WTC11 (cell line): ENCODE results near the gene SCUBE3. TPM values are rescaled to one million over a fixed set of nuclear protein-coding genes. Genes with fewer than 3 reads are reported as not detected.
A peak's percentile ranks its signal among the peaks of the same experiment; 100 is the strongest.

Experiments
- ATAC-seq: fragments of 200-7000 bp; cut with Tn5 transposase; 2 replicates; pipeline ENCODE4 v1.10.0; 2021; ENCODE audit warnings: mild to moderate bottlenecking, moderate library complexity
- CTCF ChIA-PET: fragments of 300-600 bp; sonication (Branson Sonifier 250); formaldehyde crosslinking; loops from one replicate; lab custom pipeline; 2021; ENCODE audit warnings: antibody characterized with exemption; lab: Charles Lee
- POLR2A ChIA-PET: fragments of 350-600 bp; sonication (Branson Sonifier 250); formaldehyde crosslinking; loops from one replicate; lab custom pipeline; 2021; ENCODE audit warnings: antibody characterized with exemption; lab: Charles Lee
- DNase-seq: peaks from one replicate; pipeline ENCODE4 v3.0.0; 2021; ENCODE audit warnings: low spot score
- H3K27ac Mint-ChIP-seq: 2 replicates; pipeline ENCODE4 v1.8.0; 2021; ENCODE audit warnings: mixed read lengths
- H3K27me3 Mint-ChIP-seq: 2 replicates; pipeline ENCODE4 v1.8.0; 2021; ENCODE audit warnings: low read depth, mild to moderate bottlenecking, moderate library complexity, mixed read lengths
- H3K36me3 Mint-ChIP-seq: 2 replicates; pipeline ENCODE4 v1.8.0; 2021; ENCODE audit warnings: mixed read lengths
- H3K4me1 Mint-ChIP-seq: 2 replicates; pipeline ENCODE4 v1.8.0; 2022; ENCODE audit warnings: mixed read lengths
- H3K4me3 Mint-ChIP-seq: 2 replicates; pipeline ENCODE4 v1.8.0; 2021; ENCODE audit warnings: mild to moderate bottlenecking, moderate library complexity, mixed read lengths
- H3K9me3 Mint-ChIP-seq: 2 replicates; pipeline ENCODE4 v1.8.0; 2021; ENCODE audit warnings: mixed read lengths
- ATF6 ChIP-seq: sonication (generic); formaldehyde crosslinking; IDR thresholded peaks from 2 replicates; pipeline ENCODE4 v1.8.1; 2023; ENCODE audit warnings: mild to moderate bottlenecking, missing genetic modification reagents
- CREM ChIP-seq: sonication (generic); formaldehyde crosslinking; IDR thresholded peaks from 2 replicates; pipeline ENCODE4 v1.8.1; 2022; ENCODE audit warnings: mild to moderate bottlenecking, missing genetic modification reagents, moderate library complexity
- E2F4 ChIP-seq: sonication (generic); formaldehyde crosslinking; IDR thresholded peaks from 2 replicates; pipeline ENCODE4 v1.8.1; 2022; ENCODE audit warnings: low read depth, mild to moderate bottlenecking, moderate library complexity, missing genetic modification reagents, borderline replicate concordance
- E2F5 ChIP-seq: sonication (generic); formaldehyde crosslinking; IDR thresholded peaks from 2 replicates; pipeline ENCODE4 v1.8.1; 2022; ENCODE audit warnings: mild to moderate bottlenecking, moderate library complexity, missing genetic modification reagents
- ELF4 ChIP-seq: sonication (generic); formaldehyde crosslinking; IDR thresholded peaks from 2 replicates; pipeline ENCODE4 v1.8.1; 2022; ENCODE audit warnings: low read depth, mild to moderate bottlenecking, moderate library complexity, missing genetic modification reagents
- EMX1 ChIP-seq: fragments of 250-450 bp; sonication (Bioruptor Pico); IDR thresholded peaks from 2 replicates; pipeline ENCODE4 v1.8.0; 2021; ENCODE audit warnings: mild to moderate bottlenecking
- GABPB1 ChIP-seq: sonication (generic); formaldehyde crosslinking; IDR thresholded peaks from 2 replicates; pipeline ENCODE4 v1.8.1; 2023; ENCODE audit warnings: mild to moderate bottlenecking, missing genetic modification reagents
- JAZF1 ChIP-seq: fragments of 250-450 bp; sonication (Bioruptor Pico); IDR thresholded peaks from 2 replicates; pipeline ENCODE4 v1.9.0; 2021; ENCODE audit warnings: moderate library complexity, mild to moderate bottlenecking, inconsistent platforms
- JUN ChIP-seq: sonication (generic); formaldehyde crosslinking; IDR thresholded peaks from 2 replicates; pipeline ENCODE4 v1.8.0; 2023; ENCODE audit warnings: mild to moderate bottlenecking, missing genetic modification reagents
- KAT7 ChIP-seq: sonication (generic); formaldehyde crosslinking; IDR thresholded peaks from 2 replicates; pipeline ENCODE4 v1.8.1; 2023; ENCODE audit warnings: missing genetic modification reagents, mild to moderate bottlenecking, borderline replicate concordance
- PRRX2 ChIP-seq: fragments of 250-450 bp; sonication (Bioruptor Pico); IDR thresholded peaks from 2 replicates; pipeline ENCODE4 v1.8.0; 2021; ENCODE audit warnings: mild to moderate bottlenecking
- TEAD1 ChIP-seq: sonication (generic); formaldehyde crosslinking; IDR thresholded peaks from 2 replicates; pipeline ENCODE4 v1.8.0; 2022; ENCODE audit warnings: mild to moderate bottlenecking, missing genetic modification reagents
- ZBTB43 ChIP-seq: sonication (generic); formaldehyde crosslinking; IDR thresholded peaks from 2 replicates; pipeline ENCODE4 v1.8.1; 2023; ENCODE audit warnings: mild to moderate bottlenecking, missing genetic modification reagents
- ZNF138 ChIP-seq: sonication (generic); formaldehyde crosslinking; conservative IDR thresholded peaks from 2 replicates; pipeline ENCODE4 v1.8.1; 2022; ENCODE audit warnings: mild to moderate bottlenecking, moderate library complexity, missing genetic modification reagents
- ZNF396 ChIP-seq: fragments of 250-450 bp; sonication (Bioruptor Pico); IDR thresholded peaks from 2 replicates; pipeline ENCODE4 v1.8.0; 2021; ENCODE audit warnings: mild to moderate bottlenecking, moderate library complexity, borderline replicate concordance
- ZNF671 ChIP-seq: fragments of 250-450 bp; sonication (Bioruptor Pico); IDR thresholded peaks from 2 replicates; pipeline ENCODE4 v1.8.0; 2021; ENCODE audit warnings: mild to moderate bottlenecking
- total RNA-seq: library from RNA; stranded (reverse); gene quantifications from 3 replicates; pipeline ENCODE4 v1.2.3, GENCODE V29; 2021
- TF ChIP-seq, protein P1 (sequence below): sonication (generic); formaldehyde crosslinking; IDR thresholded peaks from 2 replicates; pipeline ENCODE4 v1.8.0; 2023; ENCODE audit warnings: missing genetic modification reagents, mild to moderate bottlenecking, borderline replicate concordance
- TF ChIP-seq, protein P2 (sequence below): sonication (generic); formaldehyde crosslinking; IDR thresholded peaks from 2 replicates; pipeline ENCODE4 v1.8.0; 2023; ENCODE audit warnings: mild to moderate bottlenecking, missing genetic modification reagents

The SCUBE3 gene
- total RNA-seq, 1 experiment from 2014 or later = 2.1 TPM

DNA sequence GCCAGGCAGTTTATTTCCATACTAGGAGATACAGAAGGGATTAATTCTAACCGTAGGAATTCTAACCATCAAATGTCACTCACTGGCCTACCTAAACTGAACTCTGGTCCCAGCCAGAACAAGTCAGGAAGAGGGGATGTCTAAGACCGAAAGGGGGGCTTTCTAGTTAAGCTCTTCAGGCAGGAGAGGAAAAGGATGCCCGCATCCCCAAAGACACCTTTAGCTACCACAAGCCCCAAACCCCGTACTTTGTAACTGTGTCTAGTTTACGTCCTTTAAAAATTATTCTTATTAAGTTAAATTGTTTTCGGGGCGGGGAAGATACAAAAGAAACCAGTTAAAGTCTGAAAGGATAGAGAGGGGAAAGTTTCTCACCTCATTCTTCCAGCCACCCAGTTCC is 44.6 kb downstream of the SCUBE3 start (continued):
- TF ChIP-seq, protein P1, sequence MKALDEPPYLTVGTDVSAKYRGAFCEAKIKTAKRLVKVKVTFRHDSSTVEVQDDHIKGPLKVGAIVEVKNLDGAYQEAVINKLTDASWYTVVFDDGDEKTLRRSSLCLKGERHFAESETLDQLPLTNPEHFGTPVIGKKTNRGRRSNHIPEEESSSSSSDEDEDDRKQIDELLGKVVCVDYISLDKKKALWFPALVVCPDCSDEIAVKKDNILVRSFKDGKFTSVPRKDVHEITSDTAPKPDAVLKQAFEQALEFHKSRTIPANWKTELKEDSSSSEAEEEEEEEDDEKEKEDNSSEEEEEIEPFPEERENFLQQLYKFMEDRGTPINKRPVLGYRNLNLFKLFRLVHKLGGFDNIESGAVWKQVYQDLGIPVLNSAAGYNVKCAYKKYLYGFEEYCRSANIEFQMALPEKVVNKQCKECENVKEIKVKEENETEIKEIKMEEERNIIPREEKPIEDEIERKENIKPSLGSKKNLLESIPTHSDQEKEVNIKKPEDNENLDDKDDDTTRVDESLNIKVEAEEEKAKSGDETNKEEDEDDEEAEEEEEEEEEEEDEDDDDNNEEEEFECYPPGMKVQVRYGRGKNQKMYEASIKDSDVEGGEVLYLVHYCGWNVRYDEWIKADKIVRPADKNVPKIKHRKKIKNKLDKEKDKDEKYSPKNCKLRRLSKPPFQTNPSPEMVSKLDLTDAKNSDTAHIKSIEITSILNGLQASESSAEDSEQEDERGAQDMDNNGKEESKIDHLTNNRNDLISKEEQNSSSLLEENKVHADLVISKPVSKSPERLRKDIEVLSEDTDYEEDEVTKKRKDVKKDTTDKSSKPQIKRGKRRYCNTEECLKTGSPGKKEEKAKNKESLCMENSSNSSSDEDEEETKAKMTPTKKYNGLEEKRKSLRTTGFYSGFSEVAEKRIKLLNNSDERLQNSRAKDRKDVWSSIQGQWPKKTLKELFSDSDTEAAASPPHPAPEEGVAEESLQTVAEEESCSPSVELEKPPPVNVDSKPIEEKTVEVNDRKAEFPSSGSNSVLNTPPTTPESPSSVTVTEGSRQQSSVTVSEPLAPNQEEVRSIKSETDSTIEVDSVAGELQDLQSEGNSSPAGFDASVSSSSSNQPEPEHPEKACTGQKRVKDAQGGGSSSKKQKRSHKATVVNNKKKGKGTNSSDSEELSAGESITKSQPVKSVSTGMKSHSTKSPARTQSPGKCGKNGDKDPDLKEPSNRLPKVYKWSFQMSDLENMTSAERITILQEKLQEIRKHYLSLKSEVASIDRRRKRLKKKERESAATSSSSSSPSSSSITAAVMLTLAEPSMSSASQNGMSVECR = no peak
- TF ChIP-seq ZNF671 (CRISPR knock-in tag) = no peak
- TF ChIP-seq E2F5 = no peak

- ChIA-PET CTCF (interaction anchor here (0.7 to 2.0 kb wide), 22 partner anchors 12 to 1063 kb away, joined by 3 to 19 read pairs (median 4); partner anchors contain the start of genes FANCE and TEAD3), POLR2A (interaction anchor here (0.9 to 1.5 kb wide), 12 partner anchors 10 to 371 kb away, joined by 3 to 7 read pairs (median 3); partner anchors contain the start of genes SCUBE3, TAF11 and TEAD3)
- Mint-ChIP-seq H3K4me3 (peak overlapping the region; percentile 92), H3K36me3 (no peaks in the 10 kb centered on the region), H3K4me1 (peaks cover 9% of the 10 kb centered on the region), H3K27ac (peak overlapping the region; percentile 92), H3K27me3 (no peaks in the 10 kb centered on the region), H3K9me3 (no peaks in the 10 kb centered on the region)
- no peak for DNase-seq
- no peak for TF ChIP-seq KAT7 (CRISPR knock-in tag)
- TF ChIP-seq GABPB1 = no peak
- no peak for TF ChIP-seq TEAD1 (CRISPR knock-in tag)
- no peak for TF ChIP-seq JUN (CRISPR knock-in tag)
- no peak for TF ChIP-seq E2F5
- peak; percentile 13 for ATAC-seq
These were observed 45.1 kb downstream of the SCUBE3 start for GRCh38 chr6:35258858-35259193.

DNA sequence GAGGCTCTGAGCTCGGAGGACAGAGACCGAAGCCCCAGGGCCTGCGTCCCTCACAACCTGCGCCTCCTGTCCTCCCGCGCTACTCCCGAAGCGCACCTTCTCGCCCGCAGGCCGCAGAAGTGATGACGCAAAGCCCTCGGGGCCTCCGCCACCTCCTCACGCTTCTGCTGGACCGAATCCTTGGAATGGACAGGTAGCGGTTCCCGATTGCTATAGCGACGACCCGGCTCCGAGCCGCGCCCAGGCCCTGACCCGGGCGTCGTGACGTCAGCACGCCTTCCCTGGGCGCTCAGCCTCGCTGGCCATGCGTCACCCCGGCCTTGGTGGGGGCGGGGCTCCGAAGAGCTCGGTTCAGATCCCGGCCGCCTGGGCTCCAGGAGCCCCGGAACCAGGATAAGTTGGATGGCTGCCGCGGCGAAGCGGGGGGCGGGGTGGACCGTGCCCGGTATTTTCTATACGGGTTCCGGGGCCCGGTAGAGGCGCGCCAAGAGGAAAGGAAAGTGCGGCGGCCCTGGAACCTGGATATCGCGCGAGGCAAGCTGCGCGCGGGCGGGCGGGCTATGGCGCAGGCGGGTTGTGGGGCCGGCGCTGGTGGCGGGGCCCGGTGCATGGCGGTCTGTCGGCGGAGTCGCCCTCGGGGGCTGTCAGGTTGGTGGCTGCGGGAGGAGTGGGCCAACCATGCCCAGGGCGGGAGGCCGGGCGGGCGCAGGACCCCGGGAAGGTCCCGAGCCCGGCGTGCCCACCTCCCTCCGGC is 45.6 kb downstream of the SCUBE3 start, which contains the start of gene ZNF76:
Gene ZNF76, plus strand, starts transcription at position 542 of the 754 bp plus-strand sequence. CDS start 21,417 bp downstream, outside the sequence.
- ATAC-seq (peak; percentile 83), DNase-seq (peak; percentile 97)
- Mint-ChIP-seq H3K27me3 (no peaks in the 10 kb centered on the region), H3K9me3 (no peaks in the 10 kb centered on the region), H3K27ac (peak within 1 kb of the TSS; percentile 92), H3K36me3 (no peaks in the 10 kb centered on the region), H3K4me3 (peak within 1 kb of the TSS; percentile 92), H3K4me1 (peaks cover 9% of the 10 kb centered on the region)
- POLR2A ChIA-PET = interaction anchor here (0.5 to 1.5 kb wide), 16 partner anchors 9 to 1934 kb away, joined by 3 to 7 read pairs (median 3); partner anchors contain the start of genes SCUBE3, TAF11 and TEAD3
- CTCF ChIA-PET = interaction anchor here (0.6 to 2.0 kb wide), 23 partner anchors 12 to 1063 kb away, joined by 3 to 19 read pairs (median 4); partner anchors contain the start of genes FANCE and TEAD3
- TF ChIP-seq E2F4 (CRISPR knock-in tag) (peak; percentile 71; the same call in 1 of the 2 replicates), PRRX2 (CRISPR knock-in tag) (no peak), CREM (CRISPR knock-in tag) (peak; percentile 91), ZNF396 (CRISPR knock-in tag) (no peak), EMX1 (CRISPR knock-in tag) (no peak), ELF4 (no peak; the same call in 1 of the 2 replicates), ATF6 (CRISPR knock-in tag) (no peak), ZNF138 (CRISPR knock-in tag) (no peak), JAZF1 (CRISPR knock-in tag) (no peak), ZBTB43 (CRISPR knock-in tag) (peak; percentile 55; the same call in 1 of the 2 replicates)
- TF ChIP-seq, protein P2, sequence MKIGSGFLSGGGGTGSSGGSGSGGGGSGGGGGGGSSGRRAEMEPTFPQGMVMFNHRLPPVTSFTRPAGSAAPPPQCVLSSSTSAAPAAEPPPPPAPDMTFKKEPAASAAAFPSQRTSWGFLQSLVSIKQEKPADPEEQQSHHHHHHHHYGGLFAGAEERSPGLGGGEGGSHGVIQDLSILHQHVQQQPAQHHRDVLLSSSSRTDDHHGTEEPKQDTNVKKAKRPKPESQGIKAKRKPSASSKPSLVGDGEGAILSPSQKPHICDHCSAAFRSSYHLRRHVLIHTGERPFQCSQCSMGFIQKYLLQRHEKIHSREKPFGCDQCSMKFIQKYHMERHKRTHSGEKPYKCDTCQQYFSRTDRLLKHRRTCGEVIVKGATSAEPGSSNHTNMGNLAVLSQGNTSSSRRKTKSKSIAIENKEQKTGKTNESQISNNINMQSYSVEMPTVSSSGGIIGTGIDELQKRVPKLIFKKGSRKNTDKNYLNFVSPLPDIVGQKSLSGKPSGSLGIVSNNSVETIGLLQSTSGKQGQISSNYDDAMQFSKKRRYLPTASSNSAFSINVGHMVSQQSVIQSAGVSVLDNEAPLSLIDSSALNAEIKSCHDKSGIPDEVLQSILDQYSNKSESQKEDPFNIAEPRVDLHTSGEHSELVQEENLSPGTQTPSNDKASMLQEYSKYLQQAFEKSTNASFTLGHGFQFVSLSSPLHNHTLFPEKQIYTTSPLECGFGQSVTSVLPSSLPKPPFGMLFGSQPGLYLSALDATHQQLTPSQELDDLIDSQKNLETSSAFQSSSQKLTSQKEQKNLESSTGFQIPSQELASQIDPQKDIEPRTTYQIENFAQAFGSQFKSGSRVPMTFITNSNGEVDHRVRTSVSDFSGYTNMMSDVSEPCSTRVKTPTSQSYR = peak; percentile 98
